ENCODE measurements around the gene TMEM94.

GRCh38 chr17:75494326-75494877, 38.0 kb downstream of the TMEM94 start:
- TF ChIP-seq CTCF (conservative IDR thresholded peaks at IDR 0.05) = no peak
- TF ChIP-seq ZFX (IDR thresholded peaks at IDR 0.05) = no peak

All from C4-2B (cell line).